ENCODE measurements around the gene NTRK3.

The NTRK3 gene

GRCh38 chr15:87981969-87982368 is 274.6 kb downstream of the NTRK3 start:
- DNase-seq (ENCODE audit: low spot score), result no peak

GRCh38 chr15:87977907-87978306 is 278.6 kb downstream of the NTRK3 start:
- DNase-seq (ENCODE audit: low spot score), result no peak

GRCh38 chr15:87976552-87976951 is 280.0 kb downstream of the NTRK3 start:
- no peak for DNase-seq (ENCODE audit: low spot score)

- no peak for DNase-seq (ENCODE audit: low spot score)
Observed at GRCh38 chr15:87973501-87974215, 282.9 kb downstream of the NTRK3 start.

GRCh38 chr15:87971076-87971475 is 285.5 kb downstream of the NTRK3 start:
- DNase-seq (ENCODE audit: low spot score), result no peak

- no peak for DNase-seq (ENCODE audit: low spot score)
Observed at GRCh38 chr15:87967951-87968350, 288.6 kb downstream of the NTRK3 start.

GRCh38 chr15:87965304-87965703 is 291.2 kb downstream of the NTRK3 start:
- DNase-seq (ENCODE audit: low spot score), result no peak

- no peak for DNase-seq (ENCODE audit: low spot score)
Observed at GRCh38 chr15:87962428-87962827, 294.1 kb downstream of the NTRK3 start.

- no peak for DNase-seq (ENCODE audit: low spot score)
Observed at GRCh38 chr15:87961851-87962420, 294.6 kb downstream of the NTRK3 start.

GRCh38 chr15:87959662-87960061 is 296.9 kb downstream of the NTRK3 start:
- DNase-seq (ENCODE audit: low spot score), result no peak

- DNase-seq (ENCODE audit: low spot score), result no peak
Observed at GRCh38 chr15:87959080-87959479, 297.5 kb downstream of the NTRK3 start.

- DNase-seq (ENCODE audit: low spot score), result no peak
Observed at GRCh38 chr15:87955284-87955909, 301.1 kb downstream of the NTRK3 start.

- DNase-seq (ENCODE audit: low spot score), result no peak
Observed at GRCh38 chr15:87954793-87955192, 301.7 kb downstream of the NTRK3 start.

GRCh38 chr15:87952736-87953287 is 303.7 kb downstream of the NTRK3 start:
- no peak for DNase-seq (ENCODE audit: low spot score)

GRCh38 chr15:87949575-87950223 is 306.8 kb downstream of the NTRK3 start:
- no peak for DNase-seq (ENCODE audit: low spot score)

GRCh38 chr15:87949151-87949574 is 307.4 kb downstream of the NTRK3 start:
- DNase-seq (ENCODE audit: low spot score), result no peak

GRCh38 chr15:87947560-87947959 is 309.0 kb downstream of the NTRK3 start:
- no peak for DNase-seq (ENCODE audit: low spot score)

GRCh38 chr15:87945246-87945645 is 311.3 kb downstream of the NTRK3 start:
- DNase-seq (ENCODE audit: low spot score), result no peak

GRCh38 chr15:87944691-87945090 is 311.8 kb downstream of the NTRK3 start:
- no peak for DNase-seq (ENCODE audit: low spot score)

GRCh38 chr15:87944050-87944449 is 312.5 kb downstream of the NTRK3 start:
- DNase-seq (ENCODE audit: low spot score), result no peak

GRCh38 chr15:87943626-87944025 is 312.9 kb downstream of the NTRK3 start:
- no peak for DNase-seq (ENCODE audit: low spot score)

GRCh38 chr15:87942316-87942715 is 314.2 kb downstream of the NTRK3 start:
- no peak for DNase-seq (ENCODE audit: low spot score)

- no peak for DNase-seq (ENCODE audit: low spot score)
Observed at GRCh38 chr15:87941606-87942005, 314.9 kb downstream of the NTRK3 start.
